ENCODE measurements around the gene GLDN.

The GLDN gene

GRCh38 chr15:51447855-51448621 lies 106.6 kb downstream of the GLDN start:
- no peak for DNase-seq

DNA sequence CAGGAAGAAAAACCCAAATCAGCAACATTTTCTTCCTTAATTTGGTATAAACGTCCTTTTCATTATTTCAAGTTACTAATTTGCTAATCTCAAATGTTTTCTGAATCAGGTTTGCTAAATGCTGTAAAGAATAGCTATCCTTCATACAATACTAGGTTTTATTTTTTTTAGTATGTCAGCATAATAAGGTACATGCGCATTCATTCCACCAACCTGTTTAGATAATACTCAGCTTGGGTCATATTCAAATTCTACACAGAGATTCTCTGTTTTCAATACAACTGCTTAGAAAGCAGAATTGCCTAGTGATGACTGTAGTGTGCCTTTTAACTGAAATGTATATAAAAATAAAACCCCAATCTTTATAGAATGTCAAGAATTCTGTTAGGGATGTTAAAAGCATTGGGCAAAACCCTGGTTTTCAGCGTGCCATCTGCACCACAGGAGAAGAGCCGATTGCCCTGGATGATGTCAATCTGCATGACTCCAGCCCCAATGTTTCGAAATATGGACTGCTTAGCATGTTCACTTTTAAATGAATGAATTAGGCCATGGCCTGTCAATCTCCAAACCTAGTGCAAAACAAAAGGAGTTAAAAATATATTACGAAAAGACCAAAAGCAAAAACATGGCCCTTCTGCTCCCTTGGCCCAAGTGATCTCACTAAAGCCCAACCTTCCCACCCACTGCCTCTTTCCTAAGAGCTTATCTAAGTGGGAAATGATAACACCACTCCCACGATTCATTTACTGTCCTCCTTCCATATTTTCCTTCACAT lies 107.4 kb downstream of the GLDN start:
- DNase-seq, result no peak

DNA sequence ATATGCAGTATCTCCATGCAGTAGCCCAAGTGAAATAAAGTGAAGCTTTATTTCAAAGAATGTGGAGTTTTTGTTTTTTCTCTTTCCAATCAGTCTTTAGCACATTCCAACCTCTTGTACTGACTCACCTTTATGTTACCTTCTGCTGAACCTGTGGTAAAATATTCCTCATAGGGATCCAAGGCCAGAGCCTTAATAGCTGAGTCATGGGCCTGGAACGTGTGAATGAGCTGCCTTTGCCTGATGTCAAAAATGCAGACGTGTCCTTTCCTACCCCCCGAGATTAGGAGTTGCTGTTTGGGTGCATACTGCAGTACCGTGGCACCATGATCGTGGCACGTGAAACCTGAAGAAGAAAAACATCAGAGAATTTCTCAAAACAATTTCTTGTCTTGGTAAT lies 108.5 kb downstream of the GLDN start:
- no peak for DNase-seq

All from DMS153 (cell line).